GM18505 (cell line): Measurements from ENCODE around the gene PRODH2.
"Not testable (repeated sequence)": the region's sequence is repeated elsewhere in the genome, so short reads cannot be mapped to it uniquely, and the experiment has no call there.

Source experiments
- ATAC-seq: cut with Tn5 transposase; IDR thresholded peaks from one replicate; pipeline ENCODE4 v1.9.1; 2021; ENCODE audit not compliant: unreplicated experiment
- POLR2A ChIP-seq: IDR thresholded peaks from 4 replicates; pipeline ENCODE4 v1.6.1; 2011; ENCODE audit warnings: borderline replicate concordance; ENCODE audit not compliant: insufficient read depth, insufficient read length; ENCODE audit errors: extremely low read depth

The PRODH2 gene

DNA sequence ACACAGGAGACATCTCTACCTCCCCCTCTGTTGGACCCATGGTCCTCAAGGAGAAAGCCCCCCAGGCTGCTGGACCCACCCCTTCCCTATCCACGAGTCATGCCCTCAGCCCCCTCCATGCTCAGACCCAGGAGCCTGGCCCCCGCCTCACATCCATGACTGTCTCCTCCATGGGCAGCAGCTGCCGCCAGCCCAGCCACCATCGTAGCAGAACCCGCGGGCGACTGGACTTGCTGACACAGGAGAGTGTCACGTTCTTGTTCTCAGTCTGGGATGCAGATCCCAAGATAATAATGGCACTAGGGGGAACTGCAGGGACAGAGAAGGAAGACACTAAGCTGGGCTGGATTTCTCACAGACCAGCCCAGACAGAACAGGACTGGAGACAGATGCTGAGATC lies 35.8 kb upstream of the PRODH2 start:
- ATAC-seq, result no peak
- TF ChIP-seq POLR2A, result no peak

DNA sequence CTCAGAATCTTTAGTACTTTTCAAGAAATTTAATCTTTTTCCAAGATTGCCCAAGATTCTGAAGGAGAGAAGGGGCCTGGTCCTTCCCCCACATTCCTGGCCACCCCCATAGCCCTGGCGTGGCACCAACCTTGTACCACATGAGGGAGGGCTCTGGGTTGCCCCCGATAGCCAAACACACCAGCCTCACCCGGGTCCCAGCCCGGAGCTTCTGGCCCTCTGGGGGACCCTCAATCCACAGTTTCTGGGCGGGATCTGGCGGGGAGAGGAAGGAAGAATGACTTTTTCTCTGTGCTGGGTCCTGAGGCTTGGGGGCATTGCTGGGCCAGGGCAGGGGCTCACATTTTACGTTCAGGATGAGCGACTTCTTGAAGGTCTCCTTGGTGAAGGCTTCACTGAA lies 35.3 kb upstream of the PRODH2 start:
- no peak for TF ChIP-seq POLR2A
- ATAC-seq, result no peak

DNA sequence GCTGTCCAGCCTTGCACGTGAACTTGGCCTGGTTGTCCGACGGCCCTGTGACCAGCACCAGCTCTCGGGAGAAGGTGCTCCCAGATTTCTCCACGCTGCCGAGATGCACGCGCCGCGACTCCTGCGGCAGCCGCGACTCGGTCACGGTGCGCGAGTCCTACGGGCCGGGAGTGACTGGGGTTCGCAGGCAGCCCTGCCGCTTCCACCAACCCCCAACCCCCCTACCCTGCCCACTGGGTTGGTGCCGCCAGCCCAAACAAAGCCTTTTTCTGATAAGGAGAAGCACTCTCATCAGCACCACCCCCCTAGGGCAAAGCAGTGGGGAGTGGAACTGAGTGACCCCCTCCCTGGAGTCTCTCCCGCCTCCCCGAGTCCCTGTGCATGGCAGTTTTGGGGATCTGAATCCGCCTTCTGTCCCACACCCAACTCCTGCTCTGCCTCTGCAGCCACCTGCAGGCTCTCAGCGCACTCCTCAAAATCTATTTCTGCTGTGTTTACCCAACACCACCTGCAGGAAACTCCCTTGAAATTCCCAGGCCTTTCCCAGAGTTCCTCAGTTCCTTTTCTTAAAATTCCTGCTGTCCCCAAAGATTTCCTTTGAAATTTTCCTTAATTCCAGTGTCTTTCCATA lies 33.5 kb upstream of the PRODH2 start:
- ATAC-seq, result no peak
- no peak for TF ChIP-seq POLR2A

DNA sequence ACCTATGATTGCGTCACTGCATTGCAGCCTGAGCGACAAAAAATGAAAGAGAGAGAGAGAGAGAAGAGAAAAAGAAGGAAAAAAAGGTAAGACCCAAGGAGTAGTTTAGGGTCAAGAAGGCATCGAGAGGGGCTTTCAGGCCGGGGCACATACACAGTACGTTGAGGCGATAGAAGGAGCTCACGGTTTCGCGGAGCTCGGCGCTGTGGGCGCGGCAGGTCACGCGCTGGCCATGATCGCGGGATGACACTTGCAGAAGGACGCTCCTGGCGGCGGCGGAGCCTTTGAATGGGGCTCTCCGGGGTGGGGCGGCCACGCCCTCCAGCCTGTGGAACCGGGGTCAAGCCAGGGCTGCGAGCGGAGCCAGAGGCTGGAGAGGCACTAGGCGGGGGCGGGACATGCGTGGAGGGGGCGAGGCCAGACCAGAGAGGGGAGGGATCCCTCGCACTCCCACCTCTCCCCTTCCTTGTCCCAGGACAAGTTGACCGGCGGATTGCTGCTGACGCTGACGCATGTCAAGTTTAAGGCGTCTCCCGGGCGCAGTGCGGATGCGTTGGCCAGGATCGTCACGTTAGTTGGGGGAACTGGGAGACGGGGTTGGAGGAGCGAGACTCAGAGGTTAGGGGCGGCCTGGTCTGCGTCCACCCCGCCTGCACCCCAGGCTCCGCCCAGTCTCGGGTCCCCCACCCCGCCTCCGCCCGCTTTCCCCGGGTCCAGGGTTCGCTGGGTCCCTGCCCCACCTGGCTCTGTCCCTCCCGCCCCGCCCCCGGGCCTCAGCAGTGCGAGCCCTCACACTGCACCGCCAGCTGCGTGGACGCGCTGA lies 32.8 kb upstream of the PRODH2 start:
- TF ChIP-seq POLR2A, result no peak
- ATAC-seq, result no peak

DNA sequence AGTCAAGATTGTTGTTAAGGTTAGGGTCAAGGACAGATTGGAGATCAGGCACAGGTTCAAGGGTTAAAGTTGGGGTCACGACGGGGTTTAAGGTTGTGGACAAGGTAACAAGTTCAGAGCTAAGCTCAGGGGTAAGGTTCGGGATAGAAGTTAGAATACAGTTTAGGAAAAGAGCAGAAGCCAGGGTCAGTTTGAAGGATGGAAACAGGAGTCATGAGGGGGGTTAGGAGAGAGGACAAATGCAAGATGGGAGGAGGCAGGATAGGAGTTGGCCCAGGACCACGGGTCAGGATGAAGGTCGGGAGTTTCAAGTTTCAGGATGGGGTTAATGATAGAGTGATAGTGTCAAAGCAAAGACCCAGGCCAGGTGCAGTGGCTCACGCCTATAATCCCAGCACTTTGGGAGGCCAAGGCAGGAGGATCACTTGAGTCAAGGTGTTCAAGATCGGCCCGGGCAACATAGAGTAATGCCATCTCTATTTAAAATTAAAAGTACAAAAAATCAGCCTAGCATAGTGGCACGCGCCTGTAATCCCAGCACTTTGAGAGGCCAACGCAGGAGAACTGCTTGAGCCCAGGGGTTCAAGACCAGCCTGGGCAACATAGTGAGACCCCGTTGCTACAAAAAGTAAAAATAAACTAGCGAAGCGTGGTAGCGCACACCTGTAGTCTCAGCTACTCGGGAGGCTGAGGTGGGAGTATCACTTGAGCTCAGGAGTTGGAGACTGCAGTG lies 32.0 kb upstream of the PRODH2 start:
- ATAC-seq, result no peak
- no peak for TF ChIP-seq POLR2A

DNA sequence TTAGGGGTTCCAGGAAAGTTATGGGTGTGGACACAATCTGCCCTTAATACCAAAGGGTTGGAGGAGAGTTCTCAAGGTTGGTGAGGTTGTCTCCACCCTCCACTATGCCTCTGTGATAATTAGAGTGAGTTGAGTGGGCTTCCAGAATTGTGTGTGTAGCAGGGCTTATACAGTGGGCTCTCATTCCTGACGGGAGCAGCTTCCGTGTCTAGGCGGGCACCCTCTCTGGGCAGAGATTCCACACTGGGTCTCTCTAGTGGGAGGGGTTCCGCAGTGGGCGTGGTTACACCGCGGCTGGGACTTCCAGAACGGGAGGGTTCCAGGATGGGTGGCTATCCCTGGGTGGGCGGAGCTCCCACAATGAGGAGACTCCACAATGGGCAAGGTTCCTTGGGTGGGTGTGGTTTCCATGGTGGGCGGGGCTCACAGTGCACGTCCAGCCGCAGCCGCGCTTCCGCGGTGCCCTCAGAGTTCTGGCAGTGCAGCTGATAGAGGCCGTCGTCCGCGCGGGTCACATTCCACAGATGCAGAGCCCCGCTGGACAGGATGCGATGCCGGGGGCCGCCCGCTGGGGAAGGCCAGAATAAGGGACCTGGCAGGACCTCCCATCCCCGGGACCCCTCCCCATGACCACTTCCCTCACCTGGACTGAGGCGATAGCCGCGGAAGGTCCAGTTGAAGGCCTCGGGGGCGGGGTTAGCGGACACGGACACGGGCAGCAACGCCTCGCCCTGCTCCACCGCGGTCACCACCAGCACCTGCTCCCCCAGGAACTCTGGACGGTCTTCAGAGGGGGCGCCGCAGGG lies 31.2 kb upstream of the PRODH2 start:
- no peak for TF ChIP-seq POLR2A
- no peak for ATAC-seq

DNA sequence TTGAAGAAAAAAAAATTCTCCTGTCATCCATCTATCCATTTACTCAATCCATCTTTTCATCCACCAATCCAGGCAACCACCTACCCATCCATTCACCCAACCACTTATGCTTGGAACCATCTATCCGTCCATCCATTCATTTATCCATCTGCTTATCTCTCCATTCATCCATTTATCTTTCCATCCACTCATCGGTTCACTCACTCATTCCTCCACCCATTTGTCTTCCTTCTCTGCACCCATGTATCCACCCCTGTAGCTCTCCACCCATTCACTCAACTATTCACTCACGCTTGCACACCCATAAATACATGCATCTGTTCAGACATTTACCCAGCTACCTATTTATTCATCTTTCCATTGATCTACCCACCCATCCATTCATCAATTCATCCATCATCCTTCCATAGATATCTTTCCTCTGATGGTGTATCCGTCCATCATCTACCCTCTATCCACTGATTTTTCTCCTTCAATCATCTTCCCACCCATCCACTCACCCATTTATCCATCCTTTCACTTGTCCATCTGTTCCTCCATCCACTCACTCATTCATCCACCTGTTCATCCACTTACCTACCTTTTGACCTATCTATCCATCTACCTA lies 30.1 kb upstream of the PRODH2 start:
- no peak for ATAC-seq
- TF ChIP-seq POLR2A, result no peak

DNA sequence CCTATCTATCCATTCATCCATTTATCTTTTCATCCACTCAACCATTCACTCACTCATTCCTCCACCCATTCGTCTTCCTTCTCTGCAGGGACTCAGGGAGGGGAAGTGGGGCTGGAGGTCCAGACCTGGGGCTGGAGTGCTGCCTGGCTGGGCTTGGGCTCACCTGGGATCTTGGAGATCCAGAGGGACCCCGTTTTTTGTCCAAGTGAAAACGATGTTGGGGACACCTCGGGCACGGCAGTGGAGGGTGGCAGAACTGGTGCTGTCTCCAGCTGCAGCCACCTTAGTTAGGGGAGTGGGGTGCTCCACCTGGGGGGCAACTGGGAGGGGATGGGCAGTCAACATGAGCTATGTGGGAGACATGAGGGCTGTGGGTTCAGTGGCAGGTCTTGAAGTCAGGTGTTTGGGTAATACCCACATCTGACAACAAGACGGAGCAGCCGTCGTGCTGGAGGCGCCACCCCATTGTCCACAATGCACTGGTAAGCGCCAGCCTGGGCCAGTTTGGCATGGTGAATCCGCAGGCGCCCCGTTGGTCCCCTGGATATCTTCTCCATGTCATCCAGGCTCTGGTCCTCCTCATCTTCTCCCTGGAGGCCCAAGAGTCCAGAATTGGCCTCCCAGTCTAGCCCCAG lies 29.4 kb upstream of the PRODH2 start:
- TF ChIP-seq POLR2A, result no peak
- no peak for ATAC-seq

DNA sequence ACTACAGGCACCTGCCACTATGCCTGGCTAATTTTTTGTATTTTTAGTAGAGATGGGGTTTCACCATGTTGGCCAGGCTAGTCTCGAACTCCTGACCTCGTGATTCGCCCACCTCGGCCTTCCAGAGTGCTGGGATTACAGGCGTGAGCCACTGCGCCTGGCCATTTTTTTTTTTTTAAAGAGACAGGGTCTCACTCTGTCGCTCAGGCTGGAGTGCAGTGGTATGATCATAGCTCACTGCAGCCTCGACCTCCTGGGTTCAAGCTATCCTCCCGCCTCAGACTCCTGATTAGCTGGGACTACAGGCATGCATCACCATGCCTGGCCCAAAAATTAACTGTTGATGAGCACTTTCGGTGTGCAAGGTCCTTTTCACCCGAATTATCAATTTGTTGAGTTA lies 23.5 kb upstream of the PRODH2 start:
- ATAC-seq, result not testable (repeated sequence)

DNA sequence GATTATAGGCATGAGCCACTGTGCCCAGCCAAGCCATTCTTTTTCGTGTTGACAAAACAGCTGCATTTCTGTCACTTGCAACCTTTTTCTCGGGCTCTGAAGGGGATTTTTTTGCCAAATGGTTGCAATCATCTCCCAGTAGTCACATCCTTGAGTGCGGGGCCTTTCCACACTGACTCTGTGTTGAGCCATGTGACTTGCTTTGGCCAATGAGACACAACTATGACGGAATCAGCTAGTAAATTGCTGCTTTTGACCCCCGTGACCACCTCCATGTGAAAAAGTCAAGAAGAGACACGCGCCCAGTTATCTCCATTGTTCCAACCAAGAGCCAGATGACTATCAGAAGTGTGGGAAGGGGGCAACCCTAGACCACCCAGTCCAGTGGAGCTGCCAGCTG lies 21.3 kb upstream of the PRODH2 start:
- no peak for TF ChIP-seq POLR2A
- ATAC-seq, result no peak

DNA sequence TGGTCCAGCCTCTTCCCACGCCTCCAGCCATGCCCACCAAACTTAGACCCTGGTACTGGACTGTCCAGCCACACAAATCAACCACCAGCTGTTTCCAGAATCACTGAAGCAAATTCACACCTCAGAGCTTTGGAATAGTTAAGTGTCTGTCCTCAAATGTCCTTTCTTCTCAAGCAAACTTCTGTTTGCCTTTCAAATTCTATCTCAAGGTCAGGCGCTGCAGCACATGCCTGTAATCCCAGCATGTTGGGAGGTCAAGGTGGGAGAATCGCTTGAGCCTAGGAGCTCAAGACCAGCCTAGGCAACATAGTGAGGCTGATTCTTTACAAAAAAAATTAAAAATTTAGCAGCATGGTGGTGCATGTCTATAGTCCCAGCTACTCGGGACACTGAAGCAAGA lies 19.4 kb upstream of the PRODH2 start:
- no peak for ATAC-seq
- TF ChIP-seq POLR2A, result no peak

DNA sequence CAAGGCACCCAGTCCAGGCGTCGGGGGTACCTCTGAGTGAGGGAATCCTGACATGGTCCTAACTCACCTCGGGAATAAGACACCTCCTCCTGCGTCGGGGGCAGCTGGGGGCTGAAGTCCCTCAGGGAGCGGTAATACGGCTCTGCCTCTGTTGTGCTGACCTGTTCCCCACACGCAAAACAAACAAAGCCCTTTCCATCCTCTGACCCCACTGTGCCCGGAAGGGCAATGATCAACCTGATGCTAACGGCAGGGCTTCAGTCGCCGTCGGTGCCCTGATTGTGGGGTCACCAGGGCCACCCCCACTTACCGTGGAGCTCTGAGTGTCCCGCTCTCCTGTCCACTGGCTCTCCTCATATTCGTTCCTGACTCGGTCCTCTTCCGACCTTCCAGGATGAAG lies 18.3 kb upstream of the PRODH2 start:
- no peak for TF ChIP-seq POLR2A
- no peak for ATAC-seq
